Keratinocyte (primary cell): ENCODE data around the gene COL16A1.

Experiments
- EZH2 ChIP-seq: IDR thresholded peaks from one replicate; pipeline ENCODE4 v1.6.1; 2012; ENCODE audit warnings: inconsistent platforms, mild to moderate bottlenecking, low read length, moderate library complexity
- TF ChIP-seq, protein P1 (sequence below), 3 experiments: IDR thresholded peaks in 1 of 3; conservative IDR thresholded peaks in 1 of 3; optimal IDR thresholded peaks in 1 of 3; 2 replicates in 2 of 3; 3 replicates in 1 of 3; pipeline versions ENCODE3 to v1.5.1; 2011; ENCODE audit warnings: low read length in 3 of 3, mild to moderate bottlenecking in 3 of 3, moderate library complexity in 2 of 3, control low read depth in 1 of 3, inconsistent platforms in 1 of 3; ENCODE audit not compliant: insufficient read depth in 2 of 3; ENCODE audit errors: extremely low read depth in 1 of 3

DNA sequence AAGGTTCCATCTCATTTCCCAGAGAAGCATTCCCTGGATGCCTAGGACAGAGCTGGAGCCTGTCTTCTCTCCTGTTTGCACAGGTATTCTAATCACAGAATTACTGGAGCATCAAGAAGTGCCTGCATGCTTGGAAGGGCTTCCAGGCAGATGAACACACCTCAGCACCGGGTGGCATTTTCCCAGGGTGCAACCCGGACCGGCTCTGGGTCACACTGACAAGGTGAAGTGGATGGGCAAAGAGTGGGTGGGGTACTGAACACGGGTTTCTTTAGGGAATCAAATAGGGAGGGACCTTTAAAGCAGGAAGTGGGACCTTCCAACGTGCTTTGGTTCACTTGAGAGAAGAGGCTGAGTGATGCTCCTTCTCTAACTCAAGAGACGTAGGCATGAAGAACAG, 52.1 kb downstream of the COL16A1 start:
- TF ChIP-seq, protein P1, sequence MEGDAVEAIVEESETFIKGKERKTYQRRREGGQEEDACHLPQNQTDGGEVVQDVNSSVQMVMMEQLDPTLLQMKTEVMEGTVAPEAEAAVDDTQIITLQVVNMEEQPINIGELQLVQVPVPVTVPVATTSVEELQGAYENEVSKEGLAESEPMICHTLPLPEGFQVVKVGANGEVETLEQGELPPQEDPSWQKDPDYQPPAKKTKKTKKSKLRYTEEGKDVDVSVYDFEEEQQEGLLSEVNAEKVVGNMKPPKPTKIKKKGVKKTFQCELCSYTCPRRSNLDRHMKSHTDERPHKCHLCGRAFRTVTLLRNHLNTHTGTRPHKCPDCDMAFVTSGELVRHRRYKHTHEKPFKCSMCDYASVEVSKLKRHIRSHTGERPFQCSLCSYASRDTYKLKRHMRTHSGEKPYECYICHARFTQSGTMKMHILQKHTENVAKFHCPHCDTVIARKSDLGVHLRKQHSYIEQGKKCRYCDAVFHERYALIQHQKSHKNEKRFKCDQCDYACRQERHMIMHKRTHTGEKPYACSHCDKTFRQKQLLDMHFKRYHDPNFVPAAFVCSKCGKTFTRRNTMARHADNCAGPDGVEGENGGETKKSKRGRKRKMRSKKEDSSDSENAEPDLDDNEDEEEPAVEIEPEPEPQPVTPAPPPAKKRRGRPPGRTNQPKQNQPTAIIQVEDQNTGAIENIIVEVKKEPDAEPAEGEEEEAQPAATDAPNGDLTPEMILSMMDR (optimal IDR thresholded peaks at IDR 0.05 in 1 of 3, IDR thresholded peaks at IDR 0.05 in 1 of 3, conservative IDR thresholded peaks at IDR 0.05 in 1 of 3; ENCODE audit: extremely low read depth in 1 of 3, insufficient read depth in 2 of 3, low read length in 3 of 3): no peak
- no peak for TF ChIP-seq EZH2
